ENCODE results near the gene CABLES2.

DNA sequence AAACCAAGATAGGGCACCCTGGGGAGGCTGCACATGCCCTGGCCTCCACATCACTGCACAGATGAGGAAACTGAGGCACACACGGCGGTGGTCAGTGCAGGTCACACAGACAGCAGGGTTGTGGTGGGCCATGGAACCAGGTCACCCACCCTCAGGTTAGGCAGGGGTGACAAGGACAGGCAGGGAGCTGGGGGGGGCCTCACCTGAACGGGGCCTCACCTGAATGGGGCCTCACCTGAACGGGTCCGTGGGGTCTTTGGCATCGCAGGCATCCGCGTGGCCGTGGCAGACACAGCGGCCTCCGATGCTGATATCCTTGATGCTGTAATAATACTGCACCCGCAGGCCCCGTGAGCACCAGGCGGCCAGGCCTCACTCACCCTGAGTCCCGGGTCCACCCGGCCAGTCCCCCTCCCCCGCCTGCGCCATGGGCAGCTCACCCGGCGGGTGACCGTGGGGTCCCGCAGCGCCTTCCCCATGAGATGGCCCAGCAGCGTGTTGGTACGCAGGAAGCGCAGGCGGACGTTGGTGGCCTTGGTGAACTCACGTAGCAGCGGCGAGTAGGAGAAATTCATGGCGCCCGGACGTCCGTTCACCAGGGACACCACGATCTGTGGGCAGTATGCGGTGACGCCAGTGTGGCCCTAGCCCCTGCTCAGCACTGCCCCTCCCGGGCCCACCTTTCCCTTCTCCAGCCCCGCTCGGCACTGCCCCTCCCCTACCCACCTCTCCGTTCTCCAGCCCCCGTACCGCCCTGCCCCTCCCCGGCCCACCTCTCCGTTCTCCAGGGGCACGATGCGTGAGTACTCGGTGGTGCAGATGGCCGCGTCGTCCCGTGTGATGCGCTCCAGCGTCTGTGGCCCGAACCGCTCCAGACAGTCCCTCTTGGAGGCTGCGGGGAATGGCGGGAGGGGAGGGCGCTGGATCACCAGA lies 55.4 kb downstream of the CABLES2 start:
- TF ChIP-seq, protein P1, sequence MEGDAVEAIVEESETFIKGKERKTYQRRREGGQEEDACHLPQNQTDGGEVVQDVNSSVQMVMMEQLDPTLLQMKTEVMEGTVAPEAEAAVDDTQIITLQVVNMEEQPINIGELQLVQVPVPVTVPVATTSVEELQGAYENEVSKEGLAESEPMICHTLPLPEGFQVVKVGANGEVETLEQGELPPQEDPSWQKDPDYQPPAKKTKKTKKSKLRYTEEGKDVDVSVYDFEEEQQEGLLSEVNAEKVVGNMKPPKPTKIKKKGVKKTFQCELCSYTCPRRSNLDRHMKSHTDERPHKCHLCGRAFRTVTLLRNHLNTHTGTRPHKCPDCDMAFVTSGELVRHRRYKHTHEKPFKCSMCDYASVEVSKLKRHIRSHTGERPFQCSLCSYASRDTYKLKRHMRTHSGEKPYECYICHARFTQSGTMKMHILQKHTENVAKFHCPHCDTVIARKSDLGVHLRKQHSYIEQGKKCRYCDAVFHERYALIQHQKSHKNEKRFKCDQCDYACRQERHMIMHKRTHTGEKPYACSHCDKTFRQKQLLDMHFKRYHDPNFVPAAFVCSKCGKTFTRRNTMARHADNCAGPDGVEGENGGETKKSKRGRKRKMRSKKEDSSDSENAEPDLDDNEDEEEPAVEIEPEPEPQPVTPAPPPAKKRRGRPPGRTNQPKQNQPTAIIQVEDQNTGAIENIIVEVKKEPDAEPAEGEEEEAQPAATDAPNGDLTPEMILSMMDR (IDR thresholded peaks at IDR 0.05 in 2 of 3, conservative IDR thresholded peaks at IDR 0.05 in 1 of 3; ENCODE audit: borderline replicate concordance in 1 of 3, insufficient read depth in 1 of 3, low read depth in 2 of 3, low read length in 2 of 3): no peak
- TF ChIP-seq, protein P2, sequence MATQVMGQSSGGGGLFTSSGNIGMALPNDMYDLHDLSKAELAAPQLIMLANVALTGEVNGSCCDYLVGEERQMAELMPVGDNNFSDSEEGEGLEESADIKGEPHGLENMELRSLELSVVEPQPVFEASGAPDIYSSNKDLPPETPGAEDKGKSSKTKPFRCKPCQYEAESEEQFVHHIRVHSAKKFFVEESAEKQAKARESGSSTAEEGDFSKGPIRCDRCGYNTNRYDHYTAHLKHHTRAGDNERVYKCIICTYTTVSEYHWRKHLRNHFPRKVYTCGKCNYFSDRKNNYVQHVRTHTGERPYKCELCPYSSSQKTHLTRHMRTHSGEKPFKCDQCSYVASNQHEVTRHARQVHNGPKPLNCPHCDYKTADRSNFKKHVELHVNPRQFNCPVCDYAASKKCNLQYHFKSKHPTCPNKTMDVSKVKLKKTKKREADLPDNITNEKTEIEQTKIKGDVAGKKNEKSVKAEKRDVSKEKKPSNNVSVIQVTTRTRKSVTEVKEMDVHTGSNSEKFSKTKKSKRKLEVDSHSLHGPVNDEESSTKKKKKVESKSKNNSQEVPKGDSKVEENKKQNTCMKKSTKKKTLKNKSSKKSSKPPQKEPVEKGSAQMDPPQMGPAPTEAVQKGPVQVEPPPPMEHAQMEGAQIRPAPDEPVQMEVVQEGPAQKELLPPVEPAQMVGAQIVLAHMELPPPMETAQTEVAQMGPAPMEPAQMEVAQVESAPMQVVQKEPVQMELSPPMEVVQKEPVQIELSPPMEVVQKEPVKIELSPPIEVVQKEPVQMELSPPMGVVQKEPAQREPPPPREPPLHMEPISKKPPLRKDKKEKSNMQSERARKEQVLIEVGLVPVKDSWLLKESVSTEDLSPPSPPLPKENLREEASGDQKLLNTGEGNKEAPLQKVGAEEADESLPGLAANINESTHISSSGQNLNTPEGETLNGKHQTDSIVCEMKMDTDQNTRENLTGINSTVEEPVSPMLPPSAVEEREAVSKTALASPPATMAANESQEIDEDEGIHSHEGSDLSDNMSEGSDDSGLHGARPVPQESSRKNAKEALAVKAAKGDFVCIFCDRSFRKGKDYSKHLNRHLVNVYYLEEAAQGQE (IDR thresholded peaks at IDR 0.05; ENCODE audit: low read depth): no peak
- TF ChIP-seq TCF7L2 (IDR thresholded peaks at IDR 0.05; ENCODE audit: borderline replicate concordance, extremely low read depth, insufficient read depth, insufficient read length): no peak
- TF ChIP-seq POLR2A (IDR thresholded peaks at IDR 0.05; ENCODE audit: borderline replicate concordance, extremely low read depth, insufficient read depth, insufficient read length): no peak
- TF ChIP-seq EZH2 (IDR thresholded peaks at IDR 0.05): no peak
- TF ChIP-seq ZFX (IDR thresholded peaks at IDR 0.05): no peak
- no peak for TF ChIP-seq JUND (IDR thresholded peaks at IDR 0.05)
- TF ChIP-seq, protein P3, sequence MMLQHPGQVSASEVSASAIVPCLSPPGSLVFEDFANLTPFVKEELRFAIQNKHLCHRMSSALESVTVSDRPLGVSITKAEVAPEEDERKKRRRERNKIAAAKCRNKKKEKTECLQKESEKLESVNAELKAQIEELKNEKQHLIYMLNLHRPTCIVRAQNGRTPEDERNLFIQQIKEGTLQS (IDR thresholded peaks at IDR 0.05): no peak
- no peak for TF ChIP-seq RAD21 (IDR thresholded peaks at IDR 0.05; ENCODE audit: low read depth)
- no peak for TF ChIP-seq EGR1 (IDR thresholded peaks at IDR 0.05; ENCODE audit: low read depth)
